ENCODE results near the gene REC8. TPM values are rescaled to one million over a fixed set of nuclear protein-coding genes. Genes with fewer than 3 reads are reported as not detected.

Gene REC8
- total and polyA plus RNA-seq, 2 of the 4 experiments (the other 2 are of a cell fraction): 0.36 to 3.5 TPM

- TF ChIP-seq CTCF (conservative IDR thresholded peaks at IDR 0.05; ENCODE audit: low read depth, low read length) (no peak), NFE2L2 (IDR thresholded peaks at IDR 0.05; ENCODE audit: low read depth, low read length) (no peak), FOS (IDR thresholded peaks at IDR 0.05; ENCODE audit: low read depth, low read length) (no peak), MAZ (IDR thresholded peaks at IDR 0.05; ENCODE audit: borderline replicate concordance, low read depth, low read length) (no peak), RFX5 (IDR thresholded peaks at IDR 0.05; ENCODE audit: low read depth, low read length) (no peak)
- ChIA-PET POLR2A (ENCODE audit: unreplicated experiment) (no interaction called here), CTCF (no interaction called here)
- ATAC-seq (ENCODE audit: low read depth) (no peak), DNase-seq (no peak)
- H3K4ac ChIP-seq (ENCODE audit: low read depth, low read length): no peak overlapping the region
- no peak overlapping the region for H3K18ac ChIP-seq (ENCODE audit: low read depth, low read length)
- no peak overlapping the region for H3K9ac ChIP-seq (ENCODE audit: low read depth, low read length)
- in situ Hi-C loops (cut with MboI; ENCODE audit: low sequenced_read_pairs) (loop anchor here (25.0 kb wide), 2 partner anchors 815 to 1040 kb away; partner anchors contain the start of genes ACIN1, BCL2L2, C14orf119 and PABPN1), dilution Hi-C loops (cut with HindIII; ENCODE audit: low sequenced_read_pairs, unreplicated experiment) (no loop called here), intact Hi-C loops (cut with micrococcal nuclease) (no loop called here)
- no peak overlapping the region for H3K4me2 ChIP-seq (ENCODE audit: low read depth, low read length)
- BruUV-seq (replicated peaks): no TSS peak
- no peak overlapping the region for H2BK20ac ChIP-seq (ENCODE audit: low read depth, low read length)
- no peak overlapping the region for H2AK9ac ChIP-seq (replicated peaks; ENCODE audit: low read depth, low read length, poor library complexity)
- no peaks in the 10 kb centered on the region for H3K4me1 ChIP-seq (ENCODE audit: control insufficient read depth, insufficient read depth, low read length)
- no peak overlapping the region for H3K14ac ChIP-seq (replicated peaks; ENCODE audit: low read depth, low read length)
- H3K27me3 ChIP-seq (ENCODE audit: control insufficient read depth, insufficient read depth, low read length): no peaks in the 10 kb centered on the region
- H4K8ac ChIP-seq (ENCODE audit: low read depth in 2 of 2, low read length in 2 of 2): no peak overlapping the region
- H2BK120ac ChIP-seq (ENCODE audit: low read depth, low read length): no peak overlapping the region
- H2AK5ac ChIP-seq (ENCODE audit: low read depth, low read length): no peak overlapping the region
- H2AFZ ChIP-seq (replicated peaks; ENCODE audit: low read length, poor library complexity): no peak overlapping the region
- H2BK15ac ChIP-seq (ENCODE audit: low read depth, low read length): no peak overlapping the region
- no peak overlapping the region for H3K4me3 ChIP-seq (ENCODE audit: insufficient read depth, low read depth, low read length)
- H3K56ac ChIP-seq (ENCODE audit: extremely low read depth, insufficient read depth, low read length): no peak overlapping the region
- no peaks in the 10 kb centered on the region for H3K9me1 ChIP-seq (ENCODE audit: insufficient read depth, low read length)
- peaks cover 5% of the 10 kb centered on the region for H3K36me3 ChIP-seq (ENCODE audit: control insufficient read depth, insufficient read depth, low read length)
- no peak overlapping the region for H4K91ac ChIP-seq (ENCODE audit: insufficient read depth, low read depth, low read length)
- no peak overlapping the region for H3K27ac ChIP-seq (ENCODE audit: insufficient read depth, low read length)
- WGBS, 2 experiments (ENCODE audit: extremely low coverage in 2 of 2, insufficient read length in 1 of 2): no CpG with 5 or more reads among the region's 2 CpGs
- H2BK5ac ChIP-seq (ENCODE audit: low read depth, low read length, poor library complexity, severe bottlenecking): no peak overlapping the region
- H3K79me1 ChIP-seq (ENCODE audit: low read depth in 1 of 2, low read length in 2 of 2): no peaks in the 10 kb centered on the region
- H4K5ac ChIP-seq (ENCODE audit: low read depth, low read length): no peak overlapping the region
- no peaks in the 10 kb centered on the region for H3K9me3 ChIP-seq (ENCODE audit: control insufficient read depth, insufficient read depth, low read length)
- no peak overlapping the region for H3K23ac ChIP-seq (ENCODE audit: low read depth, low read length)
- H4K20me1 ChIP-seq (ENCODE audit: insufficient read depth, low read length): no peaks in the 10 kb centered on the region
Measured at GRCh38 chr14:24127673-24128072, 44.2 kb upstream of the REC8 start.
